ENCODE measurements around the gene AHDC1.

AHDC1 gene

GRCh38 chr1:27548858-27549719, 54.9 kb downstream of the AHDC1 start:
- ATAC-seq (ENCODE audit: insufficient read depth, low read depth), result no peak
- H3K27ac ChIP-seq (ENCODE audit: low read length), result no peak overlapping the region
- H2AFZ ChIP-seq (ENCODE audit: low read depth, low read length), result no peak overlapping the region
- no peaks in the 10 kb centered on the region for H3K9me3 ChIP-seq (ENCODE audit: insufficient read depth, low read length, severe bottlenecking)
- no peak overlapping the region for H3K4me3 ChIP-seq (ENCODE audit: low read depth in 1 of 2, low read length in 2 of 2)
- H4K20me1 ChIP-seq (ENCODE audit: insufficient read depth, low read length), result peaks cover 41% of the 10 kb centered on the region
- no peaks in the 10 kb centered on the region for H3K4me1 ChIP-seq (ENCODE audit: insufficient read depth, low read length)
- DNase-seq, result no peak
- no peaks in the 10 kb centered on the region for H3K27me3 ChIP-seq (ENCODE audit: insufficient read depth, low read length, poor library complexity)
- no peak for TF ChIP-seq EZH2 (IDR thresholded peaks at IDR 0.05; ENCODE audit: borderline replicate concordance, low read depth, low read length, severe bottlenecking)
- peaks cover 99% of the 10 kb centered on the region for H3K36me3 ChIP-seq (ENCODE audit: insufficient read depth, low read length)
- H3K9ac ChIP-seq (ENCODE audit: low read depth, low read length), result no peak overlapping the region
- H3K4me2 ChIP-seq (ENCODE audit: insufficient read depth, low read length), result no peak overlapping the region
- peaks cover 21% of the 10 kb centered on the region for H3K79me2 ChIP-seq (ENCODE audit: insufficient read depth, low read length)

- DNase-seq (no peak), ATAC-seq (ENCODE audit: insufficient read depth, low read depth) (no peak)
- H3K4me1 ChIP-seq (ENCODE audit: insufficient read depth, low read length), result no peaks in the 10 kb centered on the region
- H3K36me3 ChIP-seq (ENCODE audit: insufficient read depth, low read length), result peaks cover 94% of the 10 kb centered on the region
- no peak overlapping the region for H3K9ac ChIP-seq (ENCODE audit: low read depth, low read length)
- H3K27ac ChIP-seq (ENCODE audit: low read length), result no peak overlapping the region
- no peak overlapping the region for H2AFZ ChIP-seq (ENCODE audit: low read depth, low read length)
- TF ChIP-seq CTCF (IDR thresholded peaks at IDR 0.05; ENCODE audit: borderline replicate concordance, extremely low read depth, low read length, poor library complexity, severe bottlenecking) (no peak), EZH2 (IDR thresholded peaks at IDR 0.05; ENCODE audit: borderline replicate concordance, low read depth, low read length, severe bottlenecking) (no peak)
- H4K20me1 ChIP-seq (ENCODE audit: insufficient read depth, low read length), result peaks cover 42% of the 10 kb centered on the region
- H3K4me2 ChIP-seq (ENCODE audit: insufficient read depth, low read length), result no peak overlapping the region
- H3K9me3 ChIP-seq (ENCODE audit: insufficient read depth, low read length, severe bottlenecking), result no peaks in the 10 kb centered on the region
- H3K79me2 ChIP-seq (ENCODE audit: insufficient read depth, low read length), result peaks cover 26% of the 10 kb centered on the region
- H3K4me3 ChIP-seq (ENCODE audit: low read depth in 1 of 2, low read length in 2 of 2), result no peak overlapping the region
- H3K27me3 ChIP-seq (ENCODE audit: insufficient read depth, low read length, poor library complexity), result no peaks in the 10 kb centered on the region
Measured at GRCh38 chr1:27548136-27548853, 55.6 kb downstream of the AHDC1 start.

- TF ChIP-seq CTCF (IDR thresholded peaks at IDR 0.05; ENCODE audit: borderline replicate concordance, extremely low read depth, low read length, poor library complexity, severe bottlenecking) (peak; percentile 30), EZH2 (IDR thresholded peaks at IDR 0.05; ENCODE audit: borderline replicate concordance, low read depth, low read length, severe bottlenecking) (no peak)
- Histone ChIP-seq H3K36me3 (ENCODE audit: insufficient read depth, low read length) (peaks cover 92% of the 10 kb centered on the region), H2AFZ (ENCODE audit: low read depth, low read length) (no peak overlapping the region), H3K4me2 (ENCODE audit: insufficient read depth, low read length) (no peak overlapping the region), H4K20me1 (ENCODE audit: insufficient read depth, low read length) (peaks cover 45% of the 10 kb centered on the region), H3K27me3 (ENCODE audit: insufficient read depth, low read length, poor library complexity) (no peaks in the 10 kb centered on the region), H3K9me3 (ENCODE audit: insufficient read depth, low read length, severe bottlenecking) (no peaks in the 10 kb centered on the region), H3K9ac (ENCODE audit: low read depth, low read length) (no peak overlapping the region), H3K4me3 (ENCODE audit: low read depth in 1 of 2, low read length in 2 of 2) (no peak overlapping the region), H3K79me2 (ENCODE audit: insufficient read depth, low read length) (peaks cover 27% of the 10 kb centered on the region), H3K27ac (ENCODE audit: low read length) (0 out of 2 replicates have a peak overlapping the region, but pooled peaks have one; percentile 1), H3K4me1 (ENCODE audit: insufficient read depth, low read length) (no peaks in the 10 kb centered on the region)
- DNase-seq (no peak), ATAC-seq (ENCODE audit: insufficient read depth, low read depth) (no peak; the same call in 2 of the 3 replicates)
Measured at GRCh38 chr1:27547220-27548116, 56.5 kb downstream of the AHDC1 start.
